ENCODE data around the gene NKX3-2.

Gene NKX3-2

GRCh38 chr4:13545394-13545808 is 1.1 kb upstream of the NKX3-2 start:
- H3K9me3 ChIP-seq (ENCODE audit: insufficient read depth, low read length) = no peaks in the 10 kb centered on the region
- TF ChIP-seq CTCF (IDR thresholded peaks at IDR 0.05; ENCODE audit: insufficient read depth, low read length, poor library complexity, severe bottlenecking) = no peak
- no peak for TF ChIP-seq EZH2phosphoT487 (conservative IDR thresholded peaks at IDR 0.05; ENCODE audit: low read length)
- H3K36me3 ChIP-seq (ENCODE audit: low read length) = no peaks in the 10 kb centered on the region
- H3K79me2 ChIP-seq (ENCODE audit: insufficient read depth, low read length) = no peaks in the 10 kb centered on the region
- H3K4me2 ChIP-seq (ENCODE audit: low read depth, low read length, poor library complexity, severe bottlenecking) = no peak overlapping the region
- no peaks in the 10 kb centered on the region for H4K20me1 ChIP-seq (ENCODE audit: low read depth, low read length)
- no peaks in the 10 kb centered on the region for H3K27me3 ChIP-seq (ENCODE audit: low read length)
- no peaks in the 10 kb centered on the region for H3K9me2 ChIP-seq (replicated peaks; ENCODE audit: insufficient read depth, low read length)
- H3K9ac ChIP-seq (ENCODE audit: low read length) = no peak overlapping the region
- H3K4me3 ChIP-seq (ENCODE audit: insufficient read depth, low read length, poor library complexity, severe bottlenecking) = no peak overlapping the region
- H3F3A ChIP-seq (ENCODE audit: insufficient read depth) = 0 out of 2 replicates have a peak, but pooled peaks cover 5% of the 10 kb centered on the region
- no peak overlapping the region for H2AFZ ChIP-seq (ENCODE audit: low read depth, low read length, severe bottlenecking)
- no peak overlapping the region for H3K27ac ChIP-seq (ENCODE audit: low read depth, low read length)

- no peaks in the 10 kb centered on the region for H3K9me3 ChIP-seq (ENCODE audit: insufficient read depth, low read length)
- no peak overlapping the region for H3K27ac ChIP-seq (ENCODE audit: low read depth, low read length)
Observed at GRCh38 chr4:13544606-13545393, 492 bp upstream of the NKX3-2 start.

GRCh38 chr4:13543032-13543838 is 1.1 kb downstream of the NKX3-2 start:
- Histone ChIP-seq H3K9me3 (ENCODE audit: insufficient read depth, low read length) (no peaks in the 10 kb centered on the region), H3K4me3 (ENCODE audit: insufficient read depth, low read length, poor library complexity, severe bottlenecking) (no peak overlapping the region)

More at GRCh38 chr4:13544606-13545393, 492 bp upstream of the NKX3-2 start:
- Histone ChIP-seq H3F3A (ENCODE audit: insufficient read depth) (0 out of 2 replicates have a peak, but pooled peaks cover 5% of the 10 kb centered on the region), H3K27me3 (ENCODE audit: low read length) (no peaks in the 10 kb centered on the region), H3K4me2 (ENCODE audit: low read depth, low read length, poor library complexity, severe bottlenecking) (no peak overlapping the region), H2AFZ (ENCODE audit: low read depth, low read length, severe bottlenecking) (no peak overlapping the region), H4K20me1 (ENCODE audit: low read depth, low read length) (no peaks in the 10 kb centered on the region), H3K36me3 (ENCODE audit: low read length) (no peaks in the 10 kb centered on the region), H3K9me2 (replicated peaks; ENCODE audit: insufficient read depth, low read length) (no peaks in the 10 kb centered on the region), H3K4me3 (ENCODE audit: insufficient read depth, low read length, poor library complexity, severe bottlenecking) (no peak overlapping the region), H3K79me2 (ENCODE audit: insufficient read depth, low read length) (no peaks in the 10 kb centered on the region), H3K9ac (ENCODE audit: low read length) (no peak overlapping the region)
- TF ChIP-seq EZH2phosphoT487 (conservative IDR thresholded peaks at IDR 0.05; ENCODE audit: low read length) (no peak), CTCF (IDR thresholded peaks at IDR 0.05; ENCODE audit: insufficient read depth, low read length, poor library complexity, severe bottlenecking) (no peak)

More at GRCh38 chr4:13543032-13543838, 1.1 kb downstream of the NKX3-2 start:
- Histone ChIP-seq H3K27ac (ENCODE audit: low read depth, low read length) (no peak overlapping the region), H4K20me1 (ENCODE audit: low read depth, low read length) (no peaks in the 10 kb centered on the region), H2AFZ (ENCODE audit: low read depth, low read length, severe bottlenecking) (no peak overlapping the region), H3K9ac (ENCODE audit: low read length) (no peak overlapping the region), H3K4me2 (ENCODE audit: low read depth, low read length, poor library complexity, severe bottlenecking) (no peak overlapping the region), H3K27me3 (ENCODE audit: low read length) (no peaks in the 10 kb centered on the region), H3K9me2 (replicated peaks; ENCODE audit: insufficient read depth, low read length) (no peaks in the 10 kb centered on the region), H3F3A (ENCODE audit: insufficient read depth) (0 out of 2 replicates have a peak, but pooled peaks cover 1% of the 10 kb centered on the region), H3K79me2 (ENCODE audit: insufficient read depth, low read length) (no peaks in the 10 kb centered on the region), H3K36me3 (ENCODE audit: low read length) (no peaks in the 10 kb centered on the region)
- TF ChIP-seq EZH2phosphoT487 (conservative IDR thresholded peaks at IDR 0.05; ENCODE audit: low read length) (no peak), CTCF (IDR thresholded peaks at IDR 0.05; ENCODE audit: insufficient read depth, low read length, poor library complexity, severe bottlenecking) (no peak)

Measured in SU-DHL-6 (cell line).